GM19324 (cell line): ENCODE data around the gene IL7R.

Experiments
- ATAC-seq: cut with Tn5 transposase; IDR thresholded peaks from one replicate; pipeline ENCODE4 v1.9.1; 2021; ENCODE audit warnings: mild to moderate bottlenecking, moderate library complexity; ENCODE audit not compliant: unreplicated experiment, low FRiP score

The IL7R gene, protein sequence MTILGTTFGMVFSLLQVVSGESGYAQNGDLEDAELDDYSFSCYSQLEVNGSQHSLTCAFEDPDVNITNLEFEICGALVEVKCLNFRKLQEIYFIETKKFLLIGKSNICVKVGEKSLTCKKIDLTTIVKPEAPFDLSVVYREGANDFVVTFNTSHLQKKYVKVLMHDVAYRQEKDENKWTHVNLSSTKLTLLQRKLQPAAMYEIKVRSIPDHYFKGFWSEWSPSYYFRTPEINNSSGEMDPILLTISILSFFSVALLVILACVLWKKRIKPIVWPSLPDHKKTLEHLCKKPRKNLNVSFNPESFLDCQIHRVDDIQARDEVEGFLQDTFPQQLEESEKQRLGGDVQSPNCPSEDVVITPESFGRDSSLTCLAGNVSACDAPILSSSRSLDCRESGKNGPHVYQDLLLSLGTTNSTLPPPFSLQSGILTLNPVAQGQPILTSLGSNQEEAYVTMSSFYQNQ

GRCh38 chr5:35856765-35857351, at the start of gene IL7R:
TSS of gene IL7R (plus strand) at chr5:35856891. CDS start at chr5:35856978, 87 bp downstream.
- ATAC-seq = no peak

DNA sequence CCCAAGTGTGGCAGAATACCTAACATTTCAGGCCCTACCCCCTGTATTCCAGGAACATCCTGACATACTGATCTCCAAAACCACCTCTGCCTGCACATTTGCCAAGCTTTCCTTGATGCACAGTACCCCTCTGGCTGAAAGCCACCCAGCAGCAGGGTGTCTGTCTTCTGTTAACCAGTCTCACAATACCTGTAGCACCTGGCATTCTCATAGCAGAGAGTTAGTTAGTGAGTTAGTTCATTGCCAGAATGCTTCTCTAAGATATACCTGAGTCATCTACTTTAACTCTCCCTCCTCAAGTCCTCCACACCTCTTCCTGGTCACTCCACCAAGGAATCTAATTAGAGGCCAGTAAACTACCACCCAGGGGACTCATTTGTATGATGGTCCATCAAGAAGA, 46.1 kb upstream of the IL7R start:
- no peak for ATAC-seq

DNA sequence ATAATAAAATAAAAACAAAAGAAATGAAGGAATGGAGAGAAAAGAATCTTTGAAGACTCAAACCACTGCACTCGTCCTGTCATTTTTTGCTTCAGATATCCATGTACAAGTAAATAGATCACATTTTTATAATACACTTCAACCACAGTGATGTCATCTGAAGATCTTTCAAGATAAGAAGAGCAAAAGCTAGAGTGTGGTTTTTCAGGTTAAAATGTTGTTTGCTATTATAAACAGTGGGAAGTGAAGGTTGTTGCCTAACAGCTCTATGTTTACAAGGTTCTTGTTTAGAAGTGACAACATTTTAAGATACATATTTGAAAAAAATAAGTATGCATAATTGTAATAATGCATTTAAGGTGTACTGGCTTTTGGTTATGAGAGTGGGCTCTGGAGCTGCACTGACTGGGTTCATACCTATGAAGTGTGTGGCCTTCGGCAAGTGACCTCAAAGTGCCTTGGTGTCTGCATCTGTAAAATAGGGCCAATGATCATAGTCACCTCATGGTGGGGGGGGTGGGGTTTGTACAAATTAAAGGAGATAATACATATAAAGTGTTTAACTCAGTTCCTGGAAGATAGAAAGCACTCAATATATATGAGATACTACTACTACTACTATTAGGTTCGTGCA, 45.5 kb upstream of the IL7R start:
- ATAC-seq = no peak

DNA sequence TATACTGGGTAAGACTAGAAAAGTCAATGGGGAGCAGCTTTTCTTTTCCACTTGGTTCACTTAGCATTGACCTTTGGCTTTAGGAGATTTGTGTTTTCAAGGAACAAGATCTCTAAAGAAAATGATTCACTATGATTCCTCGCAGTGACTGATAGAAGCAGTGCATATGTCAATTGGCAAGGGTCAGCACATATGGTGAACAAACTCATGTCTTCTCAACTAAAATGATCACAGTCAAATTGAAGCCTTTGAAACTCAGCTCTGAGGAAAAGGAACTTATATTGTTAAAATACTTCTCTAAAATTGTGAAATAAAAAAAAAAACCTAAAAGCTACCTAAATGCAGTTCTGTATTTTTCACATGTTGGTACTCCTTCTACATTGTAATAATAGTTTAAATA, 43.2 kb upstream of the IL7R start:
- no peak for ATAC-seq

DNA sequence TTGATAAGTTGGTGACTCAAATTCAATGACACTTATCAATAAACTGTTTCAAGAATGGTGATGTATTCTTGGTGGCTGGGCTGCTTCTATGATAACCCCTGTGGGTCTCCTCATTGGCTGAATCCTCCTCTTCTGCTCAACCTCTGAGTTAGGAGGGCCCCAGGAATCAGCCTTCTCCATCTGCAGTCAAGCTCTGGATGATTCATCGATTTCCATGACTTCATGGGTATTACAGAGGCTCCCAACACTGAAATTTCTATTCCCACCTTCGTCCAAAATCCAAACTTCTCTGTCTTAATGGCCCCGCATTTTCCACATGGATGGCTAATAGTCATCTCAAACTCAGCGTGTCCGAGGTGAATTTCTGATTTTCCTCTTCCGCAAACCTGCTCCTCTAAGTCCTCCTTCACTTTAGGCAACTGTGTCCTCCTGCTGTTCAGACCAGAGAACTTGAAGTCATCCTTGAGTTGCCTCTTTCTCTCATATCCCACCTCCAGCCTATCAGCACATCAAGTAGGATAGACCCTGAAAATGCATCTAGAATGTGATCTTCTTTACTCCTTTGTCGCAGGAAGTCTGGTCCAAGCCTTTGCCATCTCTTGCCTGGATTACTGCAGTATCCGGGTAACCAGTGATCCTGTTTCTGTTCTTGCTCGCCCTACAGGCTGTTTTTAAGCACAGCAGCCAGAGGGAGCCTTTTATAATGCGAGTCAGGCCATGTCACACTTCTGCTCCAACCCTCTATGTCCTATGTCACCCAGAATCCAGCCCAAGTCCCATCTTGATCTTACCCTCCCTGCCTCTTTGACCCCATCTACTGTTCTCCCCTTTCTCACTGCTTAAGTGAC, 41.4 kb upstream of the IL7R start:
- ATAC-seq = no peak

GRCh38 chr5:35816881-35817521, 39.7 kb upstream of the IL7R start:
- no peak for ATAC-seq

DNA sequence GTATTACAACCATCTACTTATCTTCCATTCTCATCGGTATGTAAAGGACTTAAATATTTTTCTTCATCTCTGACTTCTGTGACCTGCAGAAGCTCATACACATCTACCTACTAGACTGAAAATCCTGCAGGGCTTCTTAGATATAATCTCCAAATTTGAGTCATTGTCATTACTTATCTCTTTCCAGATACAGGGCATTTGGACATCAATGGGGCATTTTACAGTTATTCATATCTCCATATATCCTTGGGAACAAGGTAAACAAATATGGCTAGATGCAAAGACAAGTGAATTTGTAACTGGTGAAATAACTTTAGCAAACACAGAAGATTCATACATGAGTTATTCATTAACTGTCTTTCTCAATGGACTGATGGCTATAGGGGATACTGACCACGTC, 37.7 kb upstream of the IL7R start:
- no peak for ATAC-seq

- ATAC-seq = no peak
These were observed 37.0 kb upstream of the IL7R start for GRCh38 chr5:35819668-35820067.

DNA sequence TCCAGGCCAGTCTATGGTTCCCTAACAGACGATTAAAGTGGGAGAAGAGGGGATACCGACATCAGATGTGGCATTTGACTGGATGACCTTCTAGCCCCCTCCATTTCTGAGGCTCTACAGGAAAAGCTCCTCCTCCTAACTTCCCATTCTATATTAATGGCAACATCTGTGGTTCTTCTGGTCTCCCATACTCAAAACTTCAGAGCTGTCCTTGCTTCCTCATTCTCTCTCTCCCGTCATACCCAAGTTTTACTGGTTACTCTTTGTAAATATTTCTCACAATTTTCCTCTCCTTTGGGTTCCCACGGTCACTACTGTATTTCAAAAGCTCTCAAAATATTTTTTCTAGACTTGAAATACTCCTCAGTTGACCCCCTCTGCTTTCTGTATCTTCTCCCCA, 36.0 kb upstream of the IL7R start:
- ATAC-seq = no peak

- ATAC-seq = no peak
These were observed 35.2 kb upstream of the IL7R start for GRCh38 chr5:35821513-35821912.

GRCh38 chr5:35822511-35822910, 34.2 kb upstream of the IL7R start:
- no peak for ATAC-seq

DNA sequence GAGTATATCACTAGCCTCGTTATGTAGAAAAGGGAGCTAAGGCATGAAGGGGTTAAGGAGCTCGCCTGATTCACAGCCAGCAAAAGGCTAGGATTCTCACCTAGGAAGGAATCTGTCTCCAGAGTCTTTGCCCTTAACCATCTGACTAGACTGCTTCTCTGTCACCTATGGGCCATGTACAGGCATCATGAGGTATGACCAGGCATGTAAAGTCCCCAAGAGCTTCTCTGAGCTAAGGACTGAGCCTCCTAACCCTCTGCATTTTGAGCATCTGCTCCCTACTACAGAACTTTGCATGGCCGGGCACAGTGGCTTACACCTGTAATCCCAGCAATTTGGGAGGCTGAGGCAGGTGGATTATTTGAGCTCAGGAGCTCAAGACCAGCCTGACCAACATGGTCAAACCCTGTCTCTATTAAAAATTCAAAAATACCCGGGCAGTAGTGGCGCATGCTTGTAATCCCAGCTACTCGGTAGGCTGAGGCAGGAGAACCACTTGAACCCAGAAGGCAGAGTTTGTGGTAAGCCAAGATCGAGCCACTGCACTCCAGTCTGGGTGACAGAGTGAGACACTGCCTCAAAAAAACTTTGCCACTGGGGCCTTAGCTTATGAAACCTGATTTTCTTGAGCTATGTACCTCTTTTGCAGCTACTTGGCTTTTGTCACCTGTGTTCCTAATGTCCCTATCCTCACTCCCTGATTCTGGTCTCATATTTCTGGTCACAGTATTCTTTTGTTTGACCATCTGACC, 33.2 kb upstream of the IL7R start:
- no peak for ATAC-seq

GRCh38 chr5:35826056-35826455, 30.6 kb upstream of the IL7R start:
- ATAC-seq = no peak

GRCh38 chr5:35826554-35826953, 30.1 kb upstream of the IL7R start:
- ATAC-seq = no peak

DNA sequence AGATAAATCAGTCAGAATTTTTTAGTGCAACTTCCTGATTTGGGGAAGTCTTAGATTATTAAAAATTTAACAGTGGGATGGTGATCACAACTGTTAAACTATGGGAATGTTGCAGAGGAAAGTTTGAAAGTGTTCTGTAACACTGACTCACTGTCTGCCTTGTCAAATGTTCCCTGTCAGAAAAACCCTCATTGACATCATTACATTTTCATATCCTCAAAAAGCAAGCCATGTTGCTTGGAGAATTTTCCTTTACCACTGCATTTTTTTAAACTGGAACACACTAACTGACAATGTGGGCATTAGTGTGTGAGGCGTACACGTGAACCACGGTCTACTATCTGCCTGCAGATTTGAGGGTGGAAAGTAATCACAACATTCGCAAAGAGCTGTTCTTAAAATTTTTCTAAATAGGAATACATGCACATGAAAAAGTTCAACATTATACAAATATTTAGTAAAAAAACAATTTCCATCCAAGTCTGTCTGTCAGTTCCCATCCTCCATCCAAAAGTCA, 28.6 kb upstream of the IL7R start:
- no peak for ATAC-seq

DNA sequence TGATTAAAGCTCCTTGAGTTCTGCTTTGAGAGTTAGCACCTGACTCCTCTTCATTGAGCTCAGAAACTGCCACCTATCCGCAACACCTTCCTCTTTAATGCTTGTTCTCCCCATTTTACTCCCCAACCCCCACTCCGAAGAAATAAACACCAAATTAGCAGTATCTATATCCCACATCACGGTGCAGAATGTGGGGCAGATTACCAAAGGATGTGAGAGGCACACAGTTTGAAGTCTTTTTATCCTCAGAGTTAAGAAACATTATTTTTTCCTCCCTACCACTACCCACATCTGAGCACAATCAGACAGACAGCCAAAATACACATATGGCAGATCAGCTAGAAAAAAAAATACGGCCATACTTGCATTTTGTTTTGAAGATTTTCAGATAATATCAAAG, 26.1 kb upstream of the IL7R start:
- no peak for ATAC-seq

DNA sequence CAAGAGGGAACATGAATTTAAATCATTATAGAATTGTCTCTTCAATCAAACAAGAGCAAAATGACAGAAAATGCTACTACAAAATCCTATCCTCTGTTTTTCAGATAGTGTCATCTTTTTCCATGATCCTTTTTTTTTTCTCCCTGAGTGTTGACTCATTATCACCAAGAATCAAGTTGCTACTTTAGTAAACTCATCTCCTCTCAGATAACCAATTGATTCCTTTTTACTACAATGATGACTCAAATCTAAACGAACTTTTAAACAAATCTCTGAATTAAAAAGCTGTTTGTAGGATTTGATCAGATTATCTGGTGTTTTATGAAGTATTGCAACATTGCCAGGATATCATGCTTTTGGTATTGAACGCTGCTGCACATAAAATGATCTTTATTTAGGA, 23.9 kb upstream of the IL7R start:
- ATAC-seq = no peak

DNA sequence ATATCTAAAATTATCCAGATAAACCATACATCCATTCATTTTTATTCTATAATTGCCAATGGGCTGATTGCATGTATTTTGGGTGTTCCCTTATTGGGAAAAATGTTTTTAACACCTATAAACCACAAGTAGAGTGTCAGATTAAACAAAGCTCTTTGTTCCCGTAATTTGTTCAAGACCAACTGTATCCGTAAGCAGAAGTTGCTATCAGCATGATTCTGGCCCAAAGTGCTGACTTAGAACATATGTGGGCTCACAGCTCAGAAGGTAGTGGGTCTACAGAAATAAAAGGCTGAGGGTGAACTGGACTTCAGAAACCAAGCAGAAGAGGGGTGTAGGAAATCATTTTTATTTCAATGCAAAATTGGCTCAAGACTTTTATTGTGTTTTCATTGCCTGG, 23.5 kb upstream of the IL7R start:
- ATAC-seq = no peak
